ENCODE data around the gene SHISA9.

The SHISA9 gene

DNA sequence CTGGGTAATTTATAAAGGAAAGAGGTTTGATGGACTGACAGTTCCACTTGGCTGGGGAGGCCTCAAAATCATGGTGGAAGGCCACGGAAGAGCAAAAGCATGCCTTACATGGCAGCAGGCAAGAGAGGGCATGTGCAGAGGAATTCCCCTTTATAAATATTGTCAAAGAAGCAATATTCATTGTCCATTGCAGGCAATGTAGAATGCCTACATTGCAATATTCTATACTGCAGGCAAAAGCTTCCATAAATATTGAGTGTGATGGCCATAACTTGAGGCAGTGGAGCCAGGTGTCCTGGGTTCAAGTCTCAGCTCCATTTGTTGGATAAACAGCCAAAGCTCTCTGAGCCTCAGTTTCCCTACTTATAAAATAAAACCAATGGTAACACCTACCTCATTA is 322.3 kb downstream of the SHISA9 start:
- H3K4me3 ChIP-seq (replicated peaks; ENCODE audit: insufficient read depth, low read length), result no peak overlapping the region
- no peaks in the 10 kb centered on the region for H3K27me3 ChIP-seq (ENCODE audit: insufficient read depth, poor library complexity, severe bottlenecking)
- no peak overlapping the region for H3K27ac ChIP-seq (replicated peaks)
- DNase-seq (ENCODE audit: low read depth in 1 of 2, low spot score in 1 of 2), result no peak
- TF ChIP-seq CTCF (IDR thresholded peaks at IDR 0.05; ENCODE audit: insufficient read depth, low read length), result no peak
- TF ChIP-seq GABPA (IDR thresholded peaks at IDR 0.05; ENCODE audit: low read depth), result no peak
- TF ChIP-seq, protein P1, sequence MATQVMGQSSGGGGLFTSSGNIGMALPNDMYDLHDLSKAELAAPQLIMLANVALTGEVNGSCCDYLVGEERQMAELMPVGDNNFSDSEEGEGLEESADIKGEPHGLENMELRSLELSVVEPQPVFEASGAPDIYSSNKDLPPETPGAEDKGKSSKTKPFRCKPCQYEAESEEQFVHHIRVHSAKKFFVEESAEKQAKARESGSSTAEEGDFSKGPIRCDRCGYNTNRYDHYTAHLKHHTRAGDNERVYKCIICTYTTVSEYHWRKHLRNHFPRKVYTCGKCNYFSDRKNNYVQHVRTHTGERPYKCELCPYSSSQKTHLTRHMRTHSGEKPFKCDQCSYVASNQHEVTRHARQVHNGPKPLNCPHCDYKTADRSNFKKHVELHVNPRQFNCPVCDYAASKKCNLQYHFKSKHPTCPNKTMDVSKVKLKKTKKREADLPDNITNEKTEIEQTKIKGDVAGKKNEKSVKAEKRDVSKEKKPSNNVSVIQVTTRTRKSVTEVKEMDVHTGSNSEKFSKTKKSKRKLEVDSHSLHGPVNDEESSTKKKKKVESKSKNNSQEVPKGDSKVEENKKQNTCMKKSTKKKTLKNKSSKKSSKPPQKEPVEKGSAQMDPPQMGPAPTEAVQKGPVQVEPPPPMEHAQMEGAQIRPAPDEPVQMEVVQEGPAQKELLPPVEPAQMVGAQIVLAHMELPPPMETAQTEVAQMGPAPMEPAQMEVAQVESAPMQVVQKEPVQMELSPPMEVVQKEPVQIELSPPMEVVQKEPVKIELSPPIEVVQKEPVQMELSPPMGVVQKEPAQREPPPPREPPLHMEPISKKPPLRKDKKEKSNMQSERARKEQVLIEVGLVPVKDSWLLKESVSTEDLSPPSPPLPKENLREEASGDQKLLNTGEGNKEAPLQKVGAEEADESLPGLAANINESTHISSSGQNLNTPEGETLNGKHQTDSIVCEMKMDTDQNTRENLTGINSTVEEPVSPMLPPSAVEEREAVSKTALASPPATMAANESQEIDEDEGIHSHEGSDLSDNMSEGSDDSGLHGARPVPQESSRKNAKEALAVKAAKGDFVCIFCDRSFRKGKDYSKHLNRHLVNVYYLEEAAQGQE (IDR thresholded peaks at IDR 0.05; ENCODE audit: insufficient replicate concordance, low read depth), result no peak
- TF ChIP-seq POLR2AphosphoS5 (IDR thresholded peaks at IDR 0.05; ENCODE audit: low read depth), result no peak
- TF ChIP-seq SPI1 (IDR thresholded peaks at IDR 0.05; ENCODE audit: borderline replicate concordance, low read depth), result no peak

- Histone ChIP-seq H3K4me3 (replicated peaks; ENCODE audit: insufficient read depth, low read length) (no peak overlapping the region), H3K27ac (replicated peaks) (no peak overlapping the region), H3K27me3 (ENCODE audit: insufficient read depth, poor library complexity, severe bottlenecking) (no peaks in the 10 kb centered on the region)
- DNase-seq (ENCODE audit: low read depth in 1 of 2, low spot score in 1 of 2), result no peak
- TF ChIP-seq POLR2AphosphoS5 (IDR thresholded peaks at IDR 0.05; ENCODE audit: low read depth) (no peak), CTCF (IDR thresholded peaks at IDR 0.05; ENCODE audit: insufficient read depth, low read length) (no peak), GABPA (IDR thresholded peaks at IDR 0.05; ENCODE audit: low read depth) (no peak), SPI1 (IDR thresholded peaks at IDR 0.05; ENCODE audit: borderline replicate concordance, low read depth) (no peak)
- TF ChIP-seq, protein P1 (IDR thresholded peaks at IDR 0.05; ENCODE audit: insufficient replicate concordance, low read depth), result no peak
Observed at GRCh38 chr16:13229039-13229438, 327.6 kb downstream of the SHISA9 start.

DNA sequence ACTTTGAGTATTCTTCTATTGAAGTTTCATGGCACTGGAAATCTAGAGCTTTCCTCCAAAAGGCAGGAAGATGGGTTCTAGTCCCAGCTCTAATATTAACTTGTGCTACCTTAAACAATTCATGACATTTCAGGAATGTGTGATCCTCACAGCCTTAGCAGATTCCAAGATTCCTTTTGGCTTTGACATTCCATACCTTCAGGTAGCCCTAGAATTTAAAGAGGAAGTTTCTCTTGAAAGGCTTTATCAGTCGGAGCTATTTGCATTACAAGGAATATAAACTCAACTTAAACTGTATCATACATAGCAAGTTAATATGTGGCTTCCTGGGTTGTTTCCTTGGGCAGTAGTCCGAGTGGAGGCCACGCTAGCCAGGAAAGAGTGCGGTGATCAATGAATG is 330.0 kb downstream of the SHISA9 start:
- Histone ChIP-seq H3K4me3 (replicated peaks; ENCODE audit: insufficient read depth, low read length) (no peak overlapping the region), H3K27ac (replicated peaks) (no peak overlapping the region), H3K27me3 (ENCODE audit: insufficient read depth, poor library complexity, severe bottlenecking) (no peaks in the 10 kb centered on the region)
- no peak for DNase-seq (ENCODE audit: low read depth in 1 of 2, low spot score in 1 of 2)
- TF ChIP-seq CTCF (IDR thresholded peaks at IDR 0.05; ENCODE audit: insufficient read depth, low read length) (no peak), SPI1 (IDR thresholded peaks at IDR 0.05; ENCODE audit: borderline replicate concordance, low read depth) (no peak)
- TF ChIP-seq, protein P1 (IDR thresholded peaks at IDR 0.05; ENCODE audit: insufficient replicate concordance, low read depth), result no peak

All from HL-60 (cell line).